GM18867 (cell line): Measurements from ENCODE around the gene BAG3.

Experiments
- ATAC-seq: cut with Tn5 transposase; IDR thresholded peaks from one replicate; pipeline ENCODE4 v1.9.1; 2021; ENCODE audit warnings: mild to moderate bottlenecking, moderate library complexity; ENCODE audit not compliant: unreplicated experiment

BAG3 gene

DNA sequence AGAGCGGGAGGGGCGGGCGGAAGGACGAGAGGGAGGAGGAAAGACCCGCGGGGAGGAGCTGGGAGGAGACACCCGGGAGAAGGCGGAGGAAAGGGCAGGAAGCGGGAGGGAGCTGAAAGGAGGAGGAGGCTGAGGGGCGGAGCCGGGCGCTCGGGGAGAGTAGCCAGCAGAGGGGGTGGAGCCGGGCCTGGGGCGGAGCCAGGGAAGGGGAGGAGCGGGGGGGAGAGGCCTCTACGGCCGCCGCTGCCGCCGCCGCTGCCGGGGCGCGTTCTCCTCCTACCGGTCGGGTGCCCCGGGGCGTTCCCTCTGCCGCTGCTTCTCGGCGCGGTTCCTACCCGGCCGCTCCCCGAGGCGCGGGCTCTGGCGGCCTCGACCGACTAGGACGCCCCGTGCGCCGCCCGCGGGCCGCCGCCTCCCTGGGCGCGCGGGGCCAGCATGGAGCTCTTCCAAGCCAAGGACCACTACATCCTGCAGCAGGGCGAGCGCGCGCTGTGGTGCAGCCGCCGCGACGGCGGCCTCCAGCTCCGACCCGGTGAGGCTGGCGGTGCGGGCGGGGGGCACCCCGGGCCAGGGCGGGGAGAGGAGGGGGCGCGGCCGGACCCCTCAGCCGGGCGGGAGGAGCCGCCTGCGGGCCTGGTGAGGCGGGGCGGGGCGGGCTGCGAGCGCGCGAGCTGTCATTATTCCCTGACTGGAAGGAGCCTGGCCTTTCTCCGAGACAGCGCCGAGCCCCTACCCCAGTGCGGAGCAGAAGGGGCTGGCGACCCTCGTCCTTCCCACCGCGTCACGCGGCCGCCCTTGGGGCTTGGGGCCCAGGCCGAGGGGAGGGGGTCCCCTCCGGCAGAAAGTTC lies 74.9 kb downstream of the BAG3 start, which contains the start of gene INPP5F:
INPP5F (plus strand) TSS at position 223 of the 848 bp plus-strand sequence; CDS start at position 436, 213 bp downstream.
- ATAC-seq = peak; percentile 83

DNA sequence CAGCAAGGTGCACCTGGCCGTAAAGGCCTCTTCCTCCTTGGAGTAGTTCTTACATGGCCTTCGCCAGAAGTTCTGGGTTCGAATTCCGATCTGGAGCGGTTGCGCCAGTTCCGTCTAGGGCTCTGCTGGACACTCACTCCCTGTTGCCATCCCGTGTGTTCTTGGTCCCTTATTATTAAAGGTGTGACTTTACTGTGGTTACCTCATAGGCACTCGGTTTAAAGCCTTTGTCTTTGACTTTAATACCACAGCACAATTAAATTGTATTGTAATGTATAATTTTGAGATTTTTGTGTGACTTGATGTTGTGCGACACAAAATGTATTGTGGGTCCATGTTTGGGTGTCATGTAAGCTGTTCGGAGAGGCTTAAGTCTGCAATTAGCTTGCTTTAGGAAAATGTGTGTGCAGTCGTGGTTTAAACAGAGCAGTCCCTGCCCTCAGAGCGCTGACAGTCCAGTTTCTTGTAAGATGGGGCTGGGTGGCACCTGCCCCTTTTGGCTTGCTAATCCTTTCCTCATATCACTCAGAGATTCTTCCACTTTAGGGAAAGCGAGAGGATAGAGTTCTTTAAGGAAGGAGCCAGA lies 75.6 kb downstream of the BAG3 start:
- ATAC-seq = no peak
